HG03469 (cell line): ENCODE data around the gene QRICH1.
A peak's percentile ranks its signal among the peaks of the same experiment; 100 is the strongest.
"Not testable (repeated sequence)": the region's sequence is repeated elsewhere in the genome, so short reads cannot be mapped to it uniquely, and the experiment has no call there.

Experiments used
- ATAC-seq: cut with Tn5 transposase; IDR thresholded peaks from one replicate; pipeline ENCODE4 v1.9.1; 2021; ENCODE audit warnings: mild to moderate bottlenecking, moderate library complexity, moderate number of reproducible peaks; ENCODE audit not compliant: unreplicated experiment

The QRICH1 gene

DNA sequence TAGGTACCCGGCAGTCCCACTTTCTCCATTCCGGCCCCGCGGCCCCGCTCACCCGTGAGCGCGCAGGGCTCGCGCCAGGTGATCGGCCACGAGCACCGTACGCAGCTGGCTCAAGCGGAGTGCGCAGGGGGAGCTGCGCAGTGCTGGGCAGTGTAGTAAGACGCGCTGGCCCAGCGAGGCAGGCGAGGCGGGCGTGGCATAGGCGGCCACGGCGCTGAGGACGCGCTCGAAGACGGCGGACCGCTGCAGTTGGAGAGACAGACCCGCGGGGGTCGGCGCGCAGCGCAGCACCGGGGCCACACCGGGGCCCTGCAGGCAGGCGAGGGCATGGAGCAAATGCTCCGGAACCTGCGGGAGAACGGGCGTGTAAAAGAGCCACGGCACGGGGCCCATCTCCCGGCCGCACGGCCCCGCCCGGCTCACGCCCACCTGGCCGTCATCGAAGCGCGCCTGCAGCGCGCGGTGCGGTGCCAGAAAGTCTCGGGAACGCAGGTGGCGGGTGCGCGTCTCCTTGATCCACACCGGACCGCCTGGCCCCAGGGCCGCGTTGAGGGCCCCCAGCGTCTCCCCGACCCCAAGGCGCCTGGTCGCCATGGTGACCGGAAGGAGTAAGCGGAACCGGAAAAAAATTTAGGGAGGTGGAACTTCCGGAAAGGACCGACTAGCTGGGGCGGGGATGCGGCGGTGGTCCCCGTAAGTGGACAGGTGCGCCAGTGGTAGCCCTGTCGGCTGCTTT is 75.7 kb downstream of the QRICH1 start, which contains the start of gene DALRD3:
Gene DALRD3 (minus strand): TSS at position 610 of the 736 bp plus-strand sequence. CDS start 16 bp downstream, at position 594.
- ATAC-seq: no peak

DNA sequence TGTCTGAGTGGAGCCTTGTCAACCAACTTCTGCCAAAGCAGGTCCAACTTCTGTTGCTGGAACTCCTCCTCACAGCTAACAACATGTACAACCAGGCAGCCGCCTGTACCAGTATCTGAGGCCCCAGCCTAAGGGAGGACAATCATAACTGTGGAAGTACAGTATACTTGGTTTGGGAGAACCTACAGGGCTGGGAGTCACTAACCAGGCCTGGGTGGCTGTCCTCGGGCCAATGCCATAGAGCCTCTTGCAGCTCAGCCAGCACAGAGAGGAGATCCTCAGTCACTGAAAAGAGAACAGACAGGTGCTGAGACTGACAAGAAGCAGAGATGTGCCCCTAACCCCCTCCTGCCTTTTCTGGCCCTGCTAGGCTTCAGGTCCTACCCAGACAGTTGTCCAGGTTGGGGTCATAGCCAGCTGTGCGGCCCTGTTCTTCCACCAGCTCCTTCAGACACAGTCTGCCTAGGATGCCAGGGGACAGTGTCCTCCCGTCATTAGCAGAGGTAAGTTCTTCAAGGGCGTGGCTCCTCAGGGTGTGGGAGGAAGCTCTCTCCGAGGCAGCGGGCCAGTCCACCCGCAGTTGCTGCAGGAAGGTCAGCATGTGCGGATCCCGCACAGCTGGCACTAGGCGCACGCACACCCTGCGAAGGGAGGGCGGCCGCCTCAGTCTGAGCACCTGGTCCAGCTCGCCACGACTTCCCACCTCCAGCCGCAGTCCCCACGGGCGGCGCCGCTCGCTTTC is 76.5 kb downstream of the QRICH1 start:
- ATAC-seq: no peak

DNA sequence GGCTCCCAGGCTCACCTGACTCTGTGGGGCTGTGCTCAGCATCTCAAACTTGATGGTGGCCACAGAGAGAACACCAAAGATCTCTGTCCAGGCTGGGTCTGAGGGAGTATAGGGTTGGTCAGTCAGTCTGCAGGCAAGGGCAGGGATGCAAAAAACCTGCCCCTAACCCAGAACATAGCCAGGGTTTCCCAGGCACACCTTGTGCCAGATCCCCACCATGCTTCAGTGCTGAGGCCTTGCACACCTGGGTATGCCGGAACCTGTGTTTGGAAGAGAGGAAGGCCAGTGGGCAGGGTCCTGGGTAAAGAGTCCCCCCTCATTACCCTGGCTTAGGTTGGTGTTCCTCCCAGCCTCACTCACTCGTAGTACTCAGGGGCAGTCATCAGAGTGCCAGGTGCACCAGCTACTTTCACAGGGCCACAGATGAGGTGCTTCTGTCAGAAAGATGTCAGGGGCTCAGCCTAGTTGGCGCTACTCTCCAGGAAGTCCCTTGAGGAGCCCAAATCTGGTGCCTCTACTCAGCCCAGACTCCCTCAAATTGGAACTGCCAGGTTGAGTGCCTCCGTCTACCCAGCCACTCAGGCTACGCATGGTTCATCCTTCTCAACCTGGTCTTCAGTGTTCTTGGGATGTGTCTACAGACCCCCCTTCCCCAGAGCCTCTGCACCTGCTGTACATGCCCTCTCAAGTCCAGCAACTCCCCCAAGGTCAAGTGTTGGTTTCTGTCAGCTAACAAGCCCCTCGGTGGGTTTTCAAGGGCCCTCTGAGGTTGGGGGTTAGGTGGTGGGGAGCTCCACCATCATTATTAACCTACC is 77.2 kb downstream of the QRICH1 start:
- ATAC-seq: no peak

DNA sequence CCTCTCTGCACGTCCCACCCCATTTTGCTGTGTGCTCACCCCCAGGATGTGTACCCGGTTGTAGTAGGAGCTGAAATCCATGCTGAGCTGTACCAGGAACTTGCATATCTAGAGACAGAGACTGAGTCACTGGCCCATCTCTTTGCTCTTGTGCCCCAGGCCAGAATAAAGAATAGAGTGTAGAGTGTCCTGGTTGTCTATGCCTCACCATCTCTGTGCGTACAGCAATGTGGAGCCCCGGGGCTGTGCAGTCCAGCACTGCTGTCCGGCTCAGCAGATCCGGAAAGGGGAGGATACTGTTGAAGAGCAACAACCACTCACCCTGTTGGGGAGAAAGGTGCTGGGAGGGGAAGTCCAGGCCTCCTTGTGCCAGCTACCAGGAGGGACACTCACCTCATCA is 78.1 kb downstream of the QRICH1 start:
- ATAC-seq: no peak

DNA sequence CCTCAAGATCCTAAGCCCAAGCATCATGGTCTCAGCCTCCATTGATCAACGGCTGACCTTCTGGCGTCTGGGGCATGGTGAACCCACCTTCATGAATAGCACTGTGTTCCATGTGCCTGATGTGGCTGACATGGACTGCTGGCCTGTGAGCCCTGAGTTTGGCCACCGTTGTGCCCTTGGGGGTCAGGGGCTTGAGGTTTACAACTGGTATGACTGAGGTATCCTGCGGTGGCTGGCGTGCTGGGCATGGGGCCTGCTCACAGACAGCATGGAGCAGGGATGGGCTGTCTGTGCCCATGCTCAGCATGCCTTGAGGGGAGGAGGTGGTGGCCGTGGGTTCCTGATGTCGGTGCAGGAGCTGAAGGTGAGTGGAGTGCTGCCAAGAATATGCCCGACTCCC is 78.8 kb downstream of the QRICH1 start:
- ATAC-seq: no peak

DNA sequence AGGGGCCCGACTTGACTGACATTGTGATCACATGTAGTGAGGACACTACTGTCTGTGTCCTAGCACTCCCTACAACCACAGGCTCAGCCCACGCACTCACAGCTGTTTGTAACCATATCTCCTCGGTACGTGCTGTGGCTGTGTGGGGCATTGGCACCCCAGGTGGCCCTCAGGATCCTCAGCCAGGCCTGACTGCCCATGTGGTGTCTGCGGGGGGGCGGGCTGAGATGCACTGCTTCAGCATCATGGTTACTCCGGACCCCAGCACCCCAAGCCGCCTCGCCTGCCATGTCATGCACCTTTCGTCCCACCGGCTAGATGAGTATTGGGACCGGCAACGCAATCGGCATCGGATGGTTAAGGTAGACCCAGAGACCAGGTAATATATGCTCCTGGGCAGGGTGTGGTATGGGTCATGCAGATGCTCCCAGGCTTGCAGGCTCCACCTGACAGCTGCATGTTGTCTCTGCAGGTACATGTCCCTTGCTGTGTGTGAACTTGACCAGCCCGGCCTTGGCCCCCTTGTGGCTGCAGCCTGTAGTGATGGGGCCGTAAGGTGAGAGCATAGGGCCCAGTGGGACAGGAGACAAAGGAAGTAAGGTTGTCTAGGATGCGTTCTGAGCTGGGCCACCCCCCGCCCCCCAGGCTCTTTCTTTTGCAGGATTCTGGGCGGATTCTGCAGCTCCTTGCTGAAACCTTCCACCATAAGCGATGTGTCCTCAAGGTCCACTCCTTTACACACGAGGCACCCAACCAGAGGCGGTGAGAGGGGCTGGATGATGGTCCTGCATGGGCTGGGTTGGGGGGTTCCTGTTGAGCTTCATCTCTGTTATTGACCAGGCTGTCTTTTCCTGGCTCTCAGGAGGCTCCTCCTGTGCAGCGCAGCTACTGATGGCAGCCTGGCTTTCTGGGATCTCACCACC is 79.9 kb downstream of the QRICH1 start:
- no peak for ATAC-seq

DNA sequence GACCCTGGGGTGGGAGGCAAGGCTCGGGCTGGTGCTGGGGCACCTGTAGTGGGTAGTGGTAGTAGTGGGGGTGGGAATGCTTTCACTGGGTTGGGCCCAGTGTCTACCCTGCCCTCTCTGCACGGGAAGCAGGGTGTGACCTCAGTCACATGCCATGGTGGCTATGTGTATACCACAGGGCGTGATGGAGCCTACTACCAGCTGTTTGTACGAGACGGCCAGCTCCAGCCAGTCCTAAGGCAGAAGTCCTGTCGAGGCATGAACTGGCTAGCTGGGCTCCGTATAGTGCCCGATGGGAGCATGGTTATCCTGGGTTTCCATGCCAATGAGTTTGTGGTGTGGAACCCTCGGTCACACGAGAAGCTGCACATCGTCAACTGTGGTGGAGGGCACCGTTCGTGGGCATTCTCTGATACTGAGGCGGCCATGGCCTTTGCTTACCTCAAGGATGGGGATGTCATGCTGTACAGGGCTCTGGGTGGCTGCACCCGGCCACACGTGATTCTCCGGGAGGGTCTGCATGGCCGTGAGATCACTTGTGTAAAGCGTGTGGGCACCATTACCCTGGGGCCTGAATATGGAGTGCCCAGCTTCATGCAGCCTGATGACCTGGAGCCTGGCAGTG is 80.6 kb downstream of the QRICH1 start:
- ATAC-seq: no peak

DNA sequence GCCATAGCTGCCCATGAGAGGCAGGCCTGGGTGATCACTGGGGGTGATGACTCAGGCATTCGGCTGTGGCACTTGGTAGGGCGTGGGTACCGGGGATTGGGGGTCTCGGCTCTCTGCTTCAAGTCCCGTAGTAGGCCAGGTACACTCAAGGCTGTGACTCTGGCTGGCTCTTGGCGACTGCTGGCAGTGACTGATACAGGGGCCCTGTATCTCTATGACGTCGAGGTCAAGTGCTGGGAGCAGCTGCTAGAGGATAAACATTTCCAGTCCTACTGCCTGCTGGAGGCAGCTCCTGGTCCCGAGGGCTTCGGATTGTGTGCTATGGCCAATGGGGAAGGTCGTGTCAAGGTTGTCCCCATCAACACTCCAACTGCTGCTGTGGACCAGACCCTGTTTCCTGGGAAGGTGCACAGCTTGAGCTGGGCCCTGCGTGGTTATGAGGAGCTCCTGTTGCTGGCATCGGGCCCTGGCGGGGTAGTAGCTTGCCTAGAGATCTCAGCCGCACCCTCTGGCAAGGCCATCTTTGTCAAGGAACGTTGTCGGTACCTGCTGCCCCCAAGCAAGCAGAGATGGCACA is 81.3 kb downstream of the QRICH1 start:
- ATAC-seq: no peak

DNA sequence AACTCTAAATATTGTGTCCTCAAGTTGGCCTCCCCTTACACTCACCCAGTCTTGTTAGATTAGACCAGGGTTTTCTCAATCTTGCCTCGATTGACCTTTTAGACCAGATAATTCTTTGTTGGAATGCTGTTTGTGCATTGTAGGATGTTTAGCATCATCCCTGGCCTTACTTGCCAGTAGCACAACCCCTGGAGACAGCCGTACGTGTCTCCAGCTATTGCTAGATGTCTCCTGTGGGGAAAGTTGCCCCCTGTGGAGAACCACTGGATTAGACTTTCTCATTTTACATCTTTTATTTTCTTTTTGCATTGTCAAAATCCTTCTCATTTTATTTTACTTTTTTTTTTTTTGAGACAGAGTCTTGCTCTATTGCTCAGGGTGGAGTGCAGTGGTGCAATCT is 84.5 kb downstream of the QRICH1 start:
- ATAC-seq: no peak

DNA sequence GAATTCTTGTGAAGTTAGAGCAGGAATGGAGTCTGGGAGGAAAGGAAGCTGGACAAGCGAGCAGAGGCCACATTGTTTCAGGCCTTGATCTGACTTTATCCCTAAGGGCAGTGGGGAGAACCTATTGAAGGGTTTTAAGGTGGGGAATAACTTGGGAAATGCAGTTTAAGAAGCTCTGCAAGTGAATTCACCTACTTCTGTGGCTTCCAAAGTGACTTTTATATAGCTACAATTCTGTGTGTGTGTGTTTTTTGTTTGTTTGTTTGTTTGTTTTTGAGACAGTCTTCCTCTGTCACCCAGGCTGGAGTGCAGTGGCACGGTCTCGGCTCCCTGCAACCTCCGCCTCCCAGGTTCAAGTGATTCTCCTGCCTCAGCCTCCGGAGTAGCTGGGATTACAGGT is 85.2 kb downstream of the QRICH1 start:
- not testable (repeated sequence) for ATAC-seq

DNA sequence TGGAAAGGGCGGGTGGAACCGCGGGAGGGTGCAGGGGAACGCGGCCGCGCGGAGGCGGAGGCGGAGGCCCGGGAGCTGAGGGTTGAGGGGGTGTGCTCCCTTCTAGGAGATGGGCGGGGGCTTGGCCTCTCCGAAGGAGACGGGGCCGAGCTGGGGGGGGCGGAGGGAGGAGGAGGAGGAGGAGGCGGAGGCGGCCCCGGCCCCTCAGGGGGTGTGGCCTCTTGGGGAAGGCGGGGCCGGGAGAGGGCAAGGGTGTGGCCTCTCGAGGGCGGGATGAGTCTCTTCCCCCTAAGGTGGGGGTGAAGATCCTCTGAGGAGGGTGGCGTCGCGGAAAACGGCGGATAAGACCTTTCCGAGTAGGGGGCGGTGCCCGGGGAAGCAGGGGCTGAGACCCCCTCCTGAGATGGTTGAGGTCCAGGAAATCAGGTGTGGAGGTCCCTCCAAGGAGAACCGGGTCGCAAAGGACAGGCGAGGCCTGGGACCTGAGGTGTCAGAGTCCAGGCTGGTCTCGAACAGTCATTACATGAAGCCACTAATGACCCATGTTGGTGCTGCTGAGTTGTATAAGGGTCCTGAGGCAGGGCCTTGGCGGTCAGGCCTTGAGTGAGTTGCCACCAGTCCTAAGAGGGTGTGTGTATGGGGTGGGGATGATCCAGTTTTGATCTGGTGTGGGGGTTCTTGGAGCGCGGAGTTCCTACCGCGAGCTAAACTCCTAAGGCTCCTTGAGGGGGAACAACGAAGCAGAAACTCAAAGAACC is 85.9 kb downstream of the QRICH1 start:
- ATAC-seq: peak; percentile 23

DNA sequence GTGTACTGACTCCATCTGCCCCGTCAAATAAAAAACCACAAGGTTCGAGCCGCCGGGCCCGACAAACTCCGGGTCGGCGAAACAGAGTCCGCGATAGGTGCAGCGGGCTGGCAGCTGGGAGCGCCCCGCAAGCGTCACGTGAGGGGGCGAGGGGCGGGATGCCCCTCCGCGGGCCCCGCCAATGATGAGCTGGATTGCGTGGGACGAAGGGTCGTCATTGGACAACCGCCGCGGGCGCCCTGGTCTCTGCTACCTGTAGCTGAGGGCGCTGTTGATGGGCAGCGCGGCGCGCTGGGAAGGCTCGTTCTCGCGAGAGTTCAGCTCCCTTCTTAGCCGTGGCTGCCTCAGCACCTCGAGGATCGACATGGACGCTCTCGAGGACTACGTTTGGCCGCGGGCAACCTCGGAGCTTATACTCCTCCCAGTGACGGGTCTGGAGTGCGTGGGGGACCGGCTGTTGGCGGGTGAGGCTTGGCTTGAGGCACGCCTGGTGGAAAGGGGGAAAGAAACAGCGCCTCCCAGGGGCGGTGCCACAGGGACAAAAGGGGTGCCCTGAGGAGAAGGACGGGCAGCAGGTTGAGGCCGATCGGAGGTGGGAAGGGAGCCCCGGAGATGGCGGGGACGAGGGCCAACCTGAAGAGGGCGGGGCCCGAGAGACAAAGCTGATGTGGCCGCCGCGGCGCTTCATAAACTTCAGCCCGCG is 86.7 kb downstream of the QRICH1 start, which contains the start of gene WDR6:
Gene WDR6 (plus strand): TSS at position 324 of the 703 bp plus-strand sequence. CDS start 41 bp downstream, at position 365.
- peak; percentile 77 for ATAC-seq

DNA sequence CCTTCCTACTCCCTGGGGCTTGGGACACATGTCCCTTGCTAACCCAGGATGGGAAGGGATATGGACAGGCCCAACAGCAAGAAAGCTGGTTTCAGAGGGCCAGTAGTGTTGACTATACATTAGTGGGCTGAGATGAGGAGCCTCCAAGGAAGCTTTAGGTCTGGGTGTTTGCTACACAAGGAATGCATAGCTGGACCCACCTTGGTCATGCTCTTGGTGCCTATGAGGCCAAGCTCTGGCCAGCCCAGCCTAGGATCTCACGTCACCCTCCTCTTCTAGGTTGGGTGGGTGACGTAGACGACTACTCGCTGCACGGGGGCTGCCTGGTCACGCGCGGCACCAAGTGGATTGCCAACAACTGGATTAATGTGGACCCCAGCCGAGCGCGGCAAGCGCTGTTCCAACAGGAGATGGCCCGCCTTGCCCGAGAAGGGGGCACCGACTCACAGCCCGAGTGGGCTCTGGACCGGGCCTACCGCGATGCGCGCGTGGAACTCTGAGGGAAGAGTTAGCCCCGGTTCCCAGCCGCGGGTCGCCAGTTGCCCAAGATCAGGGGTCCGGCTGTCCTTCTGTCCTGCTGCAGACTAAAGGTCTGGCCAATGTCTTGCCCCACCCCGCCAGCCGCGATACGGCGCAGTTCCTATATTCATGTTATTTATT is 87.3 kb downstream of the QRICH1 start:
- no peak for ATAC-seq

DNA sequence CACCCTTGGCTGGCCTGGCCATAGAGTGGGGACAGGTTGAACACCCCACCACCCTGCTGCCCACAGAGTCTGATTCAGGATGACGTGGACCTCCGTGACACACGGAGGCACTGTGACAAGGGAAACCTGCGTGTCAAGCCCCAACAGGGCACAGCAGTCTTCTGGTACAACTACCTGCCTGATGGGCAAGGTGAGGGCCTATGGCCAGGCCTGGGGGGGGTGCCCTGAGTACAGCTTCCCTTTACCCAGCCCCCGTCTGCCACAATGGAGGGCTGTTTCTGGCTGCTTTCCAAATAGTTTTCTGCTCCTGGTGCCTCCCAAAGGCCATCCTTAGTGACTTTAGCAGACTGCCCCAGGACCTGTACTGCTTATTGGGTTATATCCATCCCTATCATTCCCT is 87.9 kb downstream of the QRICH1 start:
- ATAC-seq: no peak

DNA sequence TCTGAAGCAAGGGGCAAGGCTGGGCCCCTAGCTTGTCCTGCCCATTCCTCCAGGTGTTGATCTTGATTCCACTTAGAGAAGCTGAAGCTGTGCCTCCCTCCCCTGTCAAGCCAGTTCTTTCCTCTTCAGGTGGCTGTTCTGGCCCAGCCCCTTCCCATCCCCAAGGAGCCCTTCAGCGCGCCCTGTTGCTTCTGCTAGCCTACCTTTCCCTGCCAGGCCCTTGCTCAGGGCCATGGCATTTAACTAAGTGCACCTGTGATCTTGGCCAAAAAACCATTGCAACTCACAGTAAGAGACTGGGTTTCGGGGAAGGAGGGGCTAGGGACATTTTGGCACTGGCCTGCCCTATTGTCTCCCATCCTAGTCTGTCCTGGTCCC is 88.6 kb downstream of the QRICH1 start:
- ATAC-seq: no peak

DNA sequence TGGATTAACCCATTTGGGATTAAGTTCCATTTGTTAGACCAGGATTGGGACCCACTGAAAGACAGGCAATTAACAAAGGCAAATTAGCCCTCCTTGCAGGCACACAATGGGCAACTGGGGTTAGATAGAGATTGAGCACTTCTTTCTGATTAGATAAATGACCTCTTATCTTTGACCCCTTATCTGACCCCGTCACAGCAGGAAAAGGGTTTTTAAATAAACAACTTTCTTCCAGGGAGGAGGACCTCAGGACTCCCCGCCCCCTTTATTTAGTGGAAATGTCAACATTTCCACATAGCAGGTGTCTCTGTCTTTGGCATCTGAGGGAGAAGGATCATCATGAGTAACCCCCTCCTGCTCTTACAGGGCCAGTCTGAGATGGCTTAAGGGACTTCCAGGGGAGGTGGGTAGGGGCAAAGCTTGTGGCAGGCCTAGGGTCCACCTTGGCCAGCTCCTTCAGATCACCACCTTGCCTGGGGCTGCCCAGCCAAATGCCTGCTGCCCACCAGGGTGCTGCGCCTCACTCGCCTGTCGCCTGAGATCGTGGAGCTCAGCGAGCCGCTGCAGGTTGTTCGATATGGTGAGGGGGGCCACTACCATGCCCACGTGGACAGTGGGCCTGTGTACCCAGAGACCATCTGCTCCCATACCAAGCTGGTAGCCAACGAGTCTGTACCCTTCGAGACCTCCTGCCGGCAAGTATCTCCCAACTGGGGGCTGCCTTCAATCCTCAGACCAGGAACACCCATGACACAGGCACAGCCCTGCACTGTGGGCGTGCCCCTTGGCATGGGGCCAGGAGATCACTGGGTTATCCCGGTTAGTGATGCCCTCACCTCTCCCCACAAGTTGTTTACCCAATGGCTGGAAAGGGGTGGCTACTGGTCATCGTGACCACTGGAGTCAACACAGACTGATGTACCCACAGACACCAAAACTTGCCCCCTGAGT is 89.2 kb downstream of the QRICH1 start:
- ATAC-seq: no peak

DNA sequence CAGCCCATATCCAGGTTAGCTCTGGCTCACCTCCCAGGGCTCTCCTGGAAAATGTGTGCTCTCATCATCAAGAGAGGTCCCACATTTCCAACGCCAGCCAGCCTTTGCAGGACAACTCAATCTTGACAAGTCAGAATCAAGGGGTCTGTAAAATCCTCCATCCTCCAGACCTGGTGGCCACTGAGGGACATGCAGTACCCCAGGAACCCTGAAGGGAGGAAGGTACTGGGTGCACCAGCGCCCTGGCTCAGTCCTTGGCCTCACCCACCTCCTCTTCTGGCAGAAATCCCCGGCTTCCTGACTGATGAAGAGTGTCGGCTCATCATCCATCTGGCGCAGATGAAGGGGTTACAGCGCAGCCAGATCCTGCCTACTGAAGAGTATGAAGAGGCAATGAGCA is 92.7 kb downstream of the QRICH1 start:
- ATAC-seq: no peak
